Subcutaneous abdominal adipose tissue (tissue), 5 donors: Measurements from ENCODE around the gene TMEM131.

Experiments
- H3K27ac ChIP-seq: one replicate; pipeline ENCODE4 v1.7.0; 2013; ENCODE audit warnings: low read depth, mild to moderate bottlenecking, inconsistent platforms, low read length, moderate library complexity
- H3K27me3 ChIP-seq, 5 donors: one replicate each; pipeline ENCODE4 v1.7.0; 2013; ENCODE audit warnings: low read length in 5 of 5, inconsistent platforms in 1 of 5; ENCODE audit not compliant: control insufficient read depth in 5 of 5, insufficient read depth in 4 of 5
- H3K36me3 ChIP-seq, 5 donors: one replicate each; pipeline ENCODE4 v1.7.0; 2013; ENCODE audit warnings: low read length in 5 of 5; ENCODE audit not compliant: control insufficient read depth in 5 of 5, insufficient read depth in 5 of 5
- H3K4me1 ChIP-seq, 5 donors: one replicate each; pipeline ENCODE4 v1.7.0; 2013; ENCODE audit warnings: low read length in 5 of 5, mild to moderate bottlenecking in 3 of 5, moderate library complexity in 1 of 5; ENCODE audit not compliant: control insufficient read depth in 5 of 5, insufficient read depth in 5 of 5
- H3K4me3 ChIP-seq, 5 donors: one replicate each; pipeline ENCODE4 v1.7.0; 2013; ENCODE audit warnings: low read length in 5 of 5, low read depth in 1 of 5
- H3K9ac ChIP-seq, 5 donors: one replicate each; pipeline ENCODE4 v1.7.0; 2013; ENCODE audit warnings: low read length in 5 of 5, mild to moderate bottlenecking in 4 of 5, moderate library complexity in 3 of 5
- H3K9me3 ChIP-seq, 5 donors: one replicate each; pipeline ENCODE4 v1.7.0; 2013; ENCODE audit warnings: low read length in 5 of 5; ENCODE audit not compliant: control insufficient read depth in 5 of 5
- donor health status: healthy.
- donor health status: healthy.
- donor health status: healthy.
- donor health status: healthy.
- donor health status: healthy.

The TMEM131 gene

DNA sequence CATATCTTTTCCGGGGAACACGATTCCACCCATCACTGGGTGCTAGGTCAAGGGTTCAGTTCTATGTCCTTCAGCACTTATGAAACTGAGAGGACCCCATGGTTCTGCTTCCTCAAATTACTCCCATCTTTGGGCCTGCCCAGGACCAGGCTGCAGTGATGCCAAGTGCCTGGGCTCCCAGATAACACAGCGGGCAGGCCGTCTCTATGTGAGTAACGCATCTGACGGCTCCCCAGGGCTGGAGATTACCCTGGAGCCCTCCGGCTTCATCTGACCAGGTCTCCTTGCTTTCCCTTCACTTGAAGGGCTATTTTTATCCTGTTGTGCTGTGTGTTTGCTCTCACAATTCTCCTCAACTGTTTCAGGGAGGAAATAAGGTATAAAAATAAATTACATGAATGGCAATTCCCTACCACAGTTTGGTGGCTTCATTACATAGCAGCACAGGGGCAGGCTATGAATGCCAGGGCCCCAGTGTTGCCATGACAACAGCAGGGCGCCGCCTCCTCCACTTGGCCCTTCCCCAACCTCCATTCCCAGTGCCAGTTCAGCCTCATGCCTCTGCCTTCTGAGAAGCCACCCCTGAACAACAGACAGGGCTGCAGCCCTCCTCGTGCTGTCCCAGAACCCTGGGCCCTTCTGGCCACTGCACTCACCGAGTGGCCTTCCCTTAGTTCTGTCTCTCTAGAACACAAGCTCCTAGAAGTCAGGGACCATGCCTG, 25.4 kb upstream of the TMEM131 start:
- H3K9me3 ChIP-seq: peaks cover 0 to 8% (median 6%) of the 10 kb centered on the region in 5 donors
- H3K36me3 ChIP-seq: no peaks in the 10 kb centered on the region
- no peak overlapping the region for H3K4me3 ChIP-seq
- peaks cover 0 to 2% (median 0%) of the 10 kb centered on the region in 5 donors for H3K4me1 ChIP-seq
- H3K27ac ChIP-seq: no peak overlapping the region
- H3K9ac ChIP-seq: no peak overlapping the region
- H3K27me3 ChIP-seq: peaks cover 0 to 3% (median 0%) of the 10 kb centered on the region in 5 donors

- H3K9ac ChIP-seq: no peak overlapping the region
- H3K9me3 ChIP-seq: peaks cover 0 to 8% (median 6%) of the 10 kb centered on the region in 5 donors
- no peak overlapping the region for H3K27ac ChIP-seq
- no peaks in the 10 kb centered on the region for H3K36me3 ChIP-seq
- H3K4me3 ChIP-seq: no peak overlapping the region
- peaks cover 0 to 3% (median 0%) of the 10 kb centered on the region in 5 donors for H3K27me3 ChIP-seq
- no peaks in the 10 kb centered on the region for H3K4me1 ChIP-seq
Observed at GRCh38 chr2:98020516-98020915, 24.8 kb upstream of the TMEM131 start.

- no peak overlapping the region for H3K4me3 ChIP-seq
- H3K9ac ChIP-seq: no peak overlapping the region
- H3K4me1 ChIP-seq: peaks cover 0 to 4% (median 0%) of the 10 kb centered on the region in 5 donors
- H3K27ac ChIP-seq: no peak overlapping the region
- peaks cover 0 to 8% (median 6%) of the 10 kb centered on the region in 5 donors for H3K9me3 ChIP-seq
- peaks cover 0 to 3% (median 0%) of the 10 kb centered on the region in 5 donors for H3K27me3 ChIP-seq
- no peaks in the 10 kb centered on the region for H3K36me3 ChIP-seq
Observed at GRCh38 chr2:98016908-98017670, 21.3 kb upstream of the TMEM131 start.

DNA sequence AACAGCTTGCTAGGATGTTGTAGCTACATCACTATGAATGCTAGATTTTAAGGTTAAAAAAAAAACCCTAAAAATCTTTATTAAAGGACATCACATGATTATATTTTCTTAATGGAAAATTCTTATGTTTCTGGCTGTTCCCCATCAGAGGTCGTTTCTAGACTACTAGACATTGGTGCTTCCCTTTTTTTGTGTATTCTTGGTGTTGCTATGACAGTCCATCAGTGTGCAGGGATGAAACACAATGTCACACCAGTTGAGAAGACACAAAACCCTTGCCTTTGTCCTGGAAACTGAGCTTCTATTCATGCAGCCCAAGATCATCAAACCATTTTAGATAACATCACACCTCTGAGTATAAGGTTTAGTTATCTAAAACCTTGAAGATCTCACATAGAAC, 19.9 kb upstream of the TMEM131 start:
- no peak overlapping the region for H3K27ac ChIP-seq
- peaks cover 0 to 8% (median under 1%) of the 10 kb centered on the region in 5 donors for H3K4me1 ChIP-seq
- H3K9ac ChIP-seq: no peak overlapping the region

GRCh38 chr2:98014379-98014778, 18.6 kb upstream of the TMEM131 start:
- Histone ChIP-seq H3K9me3 (peaks cover 0 to under 1% (median 0%) of the 10 kb centered on the region in 5 donors), H3K27ac (no peak overlapping the region), H3K4me1 (peaks cover 0 to 17% (median 9%) of the 10 kb centered on the region in 5 donors), H3K9ac (no peak overlapping the region), H3K27me3 (peaks cover 0 to 2% (median 0%) of the 10 kb centered on the region in 5 donors), H3K4me3 (no peak overlapping the region), H3K36me3 (no peaks in the 10 kb centered on the region)

More for the DNA sequence above, 19.9 kb upstream of the TMEM131 start:
- Histone ChIP-seq H3K9me3 (peaks cover 0 to 8% (median 6%) of the 10 kb centered on the region in 5 donors), H3K36me3 (no peaks in the 10 kb centered on the region), H3K27me3 (peaks cover 0 to 2% (median 0%) of the 10 kb centered on the region in 5 donors), H3K4me3 (no peak overlapping the region)

DNA sequence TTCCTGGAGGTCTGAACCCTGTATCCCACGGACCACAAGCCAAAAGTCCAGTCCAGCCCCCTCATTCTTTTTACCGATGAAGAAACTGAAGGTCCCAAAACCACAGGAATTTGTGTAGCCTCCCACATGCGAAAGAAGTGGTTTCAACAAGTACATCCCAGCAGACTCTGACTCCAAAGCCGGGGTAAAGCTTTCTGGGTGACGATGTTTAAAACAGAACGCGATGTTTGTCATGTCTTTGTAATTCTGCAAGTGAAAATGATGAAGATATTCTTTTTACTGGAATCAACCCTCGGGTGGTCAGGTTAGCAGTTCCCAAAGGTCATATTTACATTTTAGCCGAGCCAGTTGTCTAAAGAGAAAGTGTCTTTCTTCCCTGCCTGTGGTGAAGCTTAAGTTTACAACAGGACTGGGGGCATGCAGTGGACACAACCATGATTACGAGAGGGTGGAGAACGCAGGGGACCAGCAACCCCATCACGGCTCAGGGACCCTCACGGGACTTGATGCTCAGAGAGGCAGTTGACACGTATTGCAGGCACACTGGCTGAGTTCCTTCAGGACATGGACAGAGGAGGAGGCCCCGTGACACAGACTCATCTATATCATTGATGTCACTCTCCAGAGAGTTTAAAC, 17.8 kb upstream of the TMEM131 start:
- H3K27me3 ChIP-seq: peaks cover 0 to 2% (median 0%) of the 10 kb centered on the region in 5 donors
- H3K27ac ChIP-seq: no peak overlapping the region
- H3K4me1 ChIP-seq: peaks cover 0 to 17% (median 9%) of the 10 kb centered on the region in 5 donors
- H3K36me3 ChIP-seq: no peaks in the 10 kb centered on the region
- H3K9me3 ChIP-seq: no peaks in the 10 kb centered on the region
- no peak overlapping the region for H3K9ac ChIP-seq
- H3K4me3 ChIP-seq: no peak overlapping the region

DNA sequence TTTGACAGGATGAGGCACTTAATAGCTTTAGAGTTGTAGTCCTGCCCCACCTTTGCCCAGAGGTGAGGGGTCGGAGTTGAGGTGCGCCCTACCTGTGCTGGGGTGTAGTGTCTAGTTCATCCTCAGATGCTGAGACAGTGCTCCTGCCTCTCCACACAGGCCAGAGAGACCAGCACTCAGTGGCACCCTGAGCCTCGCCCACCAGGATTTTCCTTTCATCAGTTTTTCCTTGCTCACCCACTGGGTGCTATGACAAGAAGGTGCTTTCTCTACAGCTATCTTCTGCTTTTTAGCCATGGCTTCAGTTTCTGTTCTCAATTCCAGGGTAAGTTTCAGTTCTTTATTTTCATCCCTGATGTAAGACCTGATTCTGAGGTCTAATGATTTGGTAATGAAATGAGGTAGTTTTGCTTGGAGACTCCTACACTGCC, 16.8 kb upstream of the TMEM131 start:
- no peaks in the 10 kb centered on the region for H3K9me3 ChIP-seq
- H3K4me3 ChIP-seq: no peak overlapping the region
- H3K27ac ChIP-seq: no peak overlapping the region
- peaks cover 0 to 17% (median 9%) of the 10 kb centered on the region in 5 donors for H3K4me1 ChIP-seq
- H3K9ac ChIP-seq: no peak overlapping the region
- H3K27me3 ChIP-seq: peaks cover 0 to 2% (median 0%) of the 10 kb centered on the region in 5 donors
- H3K36me3 ChIP-seq: no peaks in the 10 kb centered on the region

- no peak overlapping the region for H3K9ac ChIP-seq
Observed at GRCh38 chr2:98009887-98010760, 14.4 kb upstream of the TMEM131 start.

DNA sequence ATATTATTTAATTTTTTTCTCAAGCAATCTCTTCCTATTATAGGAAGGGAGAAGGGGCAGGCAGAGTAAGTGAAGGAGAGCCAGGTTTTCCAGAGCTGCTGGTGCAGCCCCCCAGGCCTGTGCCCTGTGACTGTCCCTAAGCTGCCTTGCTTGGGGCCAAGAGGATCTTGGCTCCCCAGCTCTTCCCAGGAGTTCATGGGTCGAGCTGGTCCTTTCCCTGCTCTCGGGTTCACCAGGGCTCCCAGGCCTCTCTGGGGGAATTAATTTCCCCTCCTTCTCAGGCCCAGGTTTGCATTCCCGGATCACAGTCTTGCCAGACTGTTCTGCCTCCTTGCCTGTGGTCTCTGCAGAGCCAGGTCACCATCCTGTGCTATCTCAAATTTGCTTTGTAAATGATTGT, 12.7 kb upstream of the TMEM131 start:
- no peak overlapping the region for H3K27ac ChIP-seq
- no peak overlapping the region for H3K9ac ChIP-seq
- H3K27me3 ChIP-seq: no peaks in the 10 kb centered on the region
- peaks cover 0 to 17% (median 9%) of the 10 kb centered on the region in 5 donors for H3K4me1 ChIP-seq
- no peak overlapping the region for H3K4me3 ChIP-seq
- no peaks in the 10 kb centered on the region for H3K36me3 ChIP-seq
- no peaks in the 10 kb centered on the region for H3K9me3 ChIP-seq

More at GRCh38 chr2:98009887-98010760, 14.4 kb upstream of the TMEM131 start:
- Histone ChIP-seq H3K36me3 (no peaks in the 10 kb centered on the region), H3K4me1 (peaks cover 0 to 17% (median 9%) of the 10 kb centered on the region in 5 donors), H3K27me3 (no peaks in the 10 kb centered on the region), H3K27ac (no peak overlapping the region), H3K4me3 (no peak overlapping the region), H3K9me3 (no peaks in the 10 kb centered on the region)
